ENCODE data around the gene SLC46A1. TPM values are rescaled to one million over a fixed set of nuclear protein-coding genes. Genes with fewer than 3 reads are reported as not detected.

The SLC46A1 gene
- total and polyA plus RNA-seq, 2 donors (not counting 1 experiment from before 2014, with no cell fraction given): 2.5 to 4.3 TPM

GRCh38 chr17:28347261-28347891 is 58.6 kb downstream of the SLC46A1 start:
- Histone ChIP-seq H3K79me2 (ENCODE audit: control insufficient read depth, insufficient read depth, low read length) (no peaks in the 10 kb centered on the region), H3K27me3 (replicated peaks in 1 of 4; ENCODE audit: control extremely low read depth in 1 of 4, control insufficient read depth in 3 of 4, insufficient read depth in 4 of 4, low read length in 3 of 4) (no peaks in the 10 kb centered on the region), H3K27ac (ENCODE audit: low read length in 2 of 2) (no peak overlapping the region), H4K20me1 (ENCODE audit: control insufficient read depth, insufficient read depth, low read length, poor library complexity, severe bottlenecking) (no peaks in the 10 kb centered on the region), H3K4me3 (ENCODE audit: control extremely low read depth in 1 of 5, extremely low read depth in 1 of 5, insufficient read depth in 1 of 5, low read depth in 2 of 5, low read length in 4 of 5) (no peak overlapping the region), H3K4me1 (ENCODE audit: control insufficient read depth in 2 of 2, insufficient read depth in 2 of 2, low read length in 2 of 2) (no peaks in the 10 kb centered on the region), H2AFZ (ENCODE audit: insufficient read depth, low read depth, low read length, poor library complexity, severe bottlenecking) (no peak overlapping the region), H3K9ac (ENCODE audit: low read length) (no peak overlapping the region), H3K9me3 (ENCODE audit: control extremely low read depth in 1 of 3, control insufficient read depth in 2 of 3, insufficient read depth in 1 of 3, low read length in 2 of 3) (no peaks in the 10 kb centered on the region), H3K36me3 (replicated peaks in 1 of 2; ENCODE audit: control extremely low read depth in 1 of 2, control insufficient read depth in 1 of 2, extremely low read depth in 1 of 2, insufficient read depth in 2 of 2, low read length in 1 of 2) (peaks cover 0 to 85% of the 10 kb centered on the region in 2 experiments), H3K4me2 (replicated peaks; ENCODE audit: low read depth, low read length, poor library complexity, severe bottlenecking) (no peak overlapping the region)
- no peak overlapping the region for H3K4me3 Mint-ChIP-seq
- no peaks in the 10 kb centered on the region for H3K9me3 Mint-ChIP-seq (ENCODE audit: insufficient read depth)
- no peak overlapping the region for H3K27ac Mint-ChIP-seq
- 96% methylated on average over 8 of the region's 8 CpGs for WGBS (ENCODE audit: insufficient coverage)
- H3K27me3 Mint-ChIP-seq: no peaks in the 10 kb centered on the region
- DNase-seq (no peak), ATAC-seq (ENCODE audit: low read depth) (no peak)
- ChIA-PET POLR2A (no interaction called here), CTCF (interaction anchor here (1.3 kb wide), 2 partner anchors 69 to 96 kb away, joined by 4 read pairs; no protein-coding TSS in a partner anchor)
- TF ChIP-seq EZH2 (IDR thresholded peaks at IDR 0.05; ENCODE audit: borderline replicate concordance, insufficient read depth, low read depth, low read length, poor library complexity, severe bottlenecking) (no peak), CTCF (IDR thresholded peaks at IDR 0.05) (no peak)
- intact Hi-C loops (cut with micrococcal nuclease): no loop called here
- H3K4me1 Mint-ChIP-seq: no peaks in the 10 kb centered on the region

- no peaks in the 10 kb centered on the region for H3K27me3 Mint-ChIP-seq
Observed at GRCh38 chr17:28346746-28347246, 59.2 kb downstream of the SLC46A1 start.

More at GRCh38 chr17:28346746-28347246, 59.2 kb downstream of the SLC46A1 start:
- H3K9me3 Mint-ChIP-seq (ENCODE audit: insufficient read depth): no peaks in the 10 kb centered on the region
- no peaks in the 10 kb centered on the region for H3K79me2 ChIP-seq (ENCODE audit: control insufficient read depth, insufficient read depth, low read length)
- no peak overlapping the region for H3K4me3 ChIP-seq (ENCODE audit: control extremely low read depth in 1 of 5, extremely low read depth in 1 of 5, insufficient read depth in 1 of 5, low read depth in 2 of 5, low read length in 4 of 5)
- no peaks in the 10 kb centered on the region for H3K4me1 Mint-ChIP-seq
- H2AFZ ChIP-seq (ENCODE audit: insufficient read depth, low read depth, low read length, poor library complexity, severe bottlenecking): no peak overlapping the region
- ATAC-seq (ENCODE audit: low read depth) (no peak), DNase-seq (no peak)
- H3K36me3 ChIP-seq (replicated peaks in 1 of 2; ENCODE audit: control extremely low read depth in 1 of 2, control insufficient read depth in 1 of 2, extremely low read depth in 1 of 2, insufficient read depth in 2 of 2, low read length in 1 of 2): peaks cover 0 to 86% of the 10 kb centered on the region in 2 experiments
- TF ChIP-seq CTCF (IDR thresholded peaks at IDR 0.05) (no peak), EZH2 (IDR thresholded peaks at IDR 0.05; ENCODE audit: borderline replicate concordance, insufficient read depth, low read depth, low read length, poor library complexity, severe bottlenecking) (no peak)
- intact Hi-C loops (cut with micrococcal nuclease): no loop called here
- H3K4me2 ChIP-seq (replicated peaks; ENCODE audit: low read depth, low read length, poor library complexity, severe bottlenecking): no peak overlapping the region
- H3K4me1 ChIP-seq (ENCODE audit: control insufficient read depth in 2 of 2, insufficient read depth in 2 of 2, low read length in 2 of 2): no peaks in the 10 kb centered on the region
- no peaks in the 10 kb centered on the region for H4K20me1 ChIP-seq (ENCODE audit: control insufficient read depth, insufficient read depth, low read length, poor library complexity, severe bottlenecking)
- POLR2A ChIA-PET: no interaction called here
- no peak overlapping the region for H3K27ac ChIP-seq (ENCODE audit: low read length in 2 of 2)
- no peak overlapping the region for H3K4me3 Mint-ChIP-seq
- no peak overlapping the region for H3K9ac ChIP-seq (ENCODE audit: low read length)
- H3K9me3 ChIP-seq (ENCODE audit: control extremely low read depth in 1 of 3, control insufficient read depth in 2 of 3, insufficient read depth in 1 of 3, low read length in 2 of 3): no peaks in the 10 kb centered on the region
- WGBS (ENCODE audit: insufficient coverage): 100% methylated on average over 2 of the region's 7 CpGs
- no peaks in the 10 kb centered on the region for H3K27me3 ChIP-seq (replicated peaks in 1 of 4; ENCODE audit: control extremely low read depth in 1 of 4, control insufficient read depth in 3 of 4, insufficient read depth in 4 of 4, low read length in 3 of 4)
- H3K27ac Mint-ChIP-seq: no peak overlapping the region
- CTCF ChIA-PET: interaction anchor here (0.9 to 1.3 kb wide), 2 partner anchors 95 to 117 kb away, joined by 3 to 4 read pairs; no protein-coding TSS in a partner anchor
